GM12874 (cell line): Measurements from ENCODE around the gene TADA2A.

Experiments used
- CTCF ChIP-seq: IDR thresholded peaks from 2 replicates; pipeline ENCODE4 v1.5.1; 2011; ENCODE audit warnings: low read depth, mild to moderate bottlenecking, control low read depth, low read length, moderate library complexity; ENCODE audit not compliant: insufficient read depth

Gene TADA2A

GRCh38 chr17:37429039-37429438 is 22.4 kb downstream of the TADA2A start:
- TF ChIP-seq CTCF: no peak

- TF ChIP-seq CTCF: no peak
These were observed 22.8 kb downstream of the TADA2A start for GRCh38 chr17:37429453-37429852.

- no peak for TF ChIP-seq CTCF
These were observed 23.5 kb downstream of the TADA2A start for GRCh38 chr17:37430051-37430627.

GRCh38 chr17:37432671-37433070 is 26.0 kb downstream of the TADA2A start:
- no peak for TF ChIP-seq CTCF

- TF ChIP-seq CTCF: no peak
These were observed 31.5 kb downstream of the TADA2A start for GRCh38 chr17:37438141-37438540.

- no peak for TF ChIP-seq CTCF
These were observed 33.7 kb downstream of the TADA2A start for GRCh38 chr17:37440424-37440823.

- TF ChIP-seq CTCF: no peak
These were observed 39.3 kb downstream of the TADA2A start for GRCh38 chr17:37446027-37446426.
